Gastroesophageal sphincter (tissue), 3 donors: ENCODE data around the gene PLEKHG3.

Source experiments
- POLR2A ChIP-seq, 2 donors: fragments of 450-650 bp; IDR thresholded peaks; one replicate each; pipeline ENCODE4 v1.6.1; 2017; ENCODE audit warnings: antibody characterized with exemption in 2 of 2, mild to moderate bottlenecking in 2 of 2, moderate library complexity in 1 of 2
- TF ChIP-seq, protein P1 (sequence below), 4 experiments: fragments of 200-600 bp in 2 of 4; fragments of 450-650 bp in 2 of 4; sonication (generic) in 1 of 4; IDR thresholded peaks; one replicate each; pipeline ENCODE4 v1.5.1; 2017 to 2019; ENCODE audit warnings: antibody characterized with exemption in 4 of 4, mild to moderate bottlenecking in 2 of 4, moderate library complexity in 2 of 4

DNA sequence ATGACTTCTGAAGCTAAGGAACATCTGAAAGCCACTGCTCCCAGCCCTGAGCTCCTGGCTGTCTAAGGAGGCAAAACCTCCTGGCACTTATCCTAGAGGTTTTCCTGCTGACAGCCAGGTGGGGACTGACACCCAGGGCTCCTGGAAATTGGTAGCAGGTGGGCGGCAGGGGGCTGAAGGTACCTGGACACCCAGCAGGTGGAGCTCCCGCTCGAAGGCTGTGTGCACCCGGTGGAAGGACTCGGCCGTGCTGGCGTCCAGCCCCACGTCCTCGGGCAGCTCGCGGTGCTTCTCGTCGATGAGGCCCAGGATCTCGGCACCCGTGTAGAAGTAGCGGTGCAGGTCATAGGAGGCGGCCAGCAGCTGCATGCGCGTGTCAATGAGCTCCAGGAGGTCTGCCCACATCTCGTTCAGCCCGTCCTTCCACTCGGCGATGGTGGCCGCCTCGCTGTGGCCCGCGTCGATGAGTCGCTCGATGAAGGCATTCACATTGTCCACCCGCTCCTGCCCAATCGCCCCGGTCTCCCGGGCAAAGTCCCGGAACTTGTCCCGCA is 68.2 kb downstream of the PLEKHG3 start:
- TF ChIP-seq, protein P1, sequence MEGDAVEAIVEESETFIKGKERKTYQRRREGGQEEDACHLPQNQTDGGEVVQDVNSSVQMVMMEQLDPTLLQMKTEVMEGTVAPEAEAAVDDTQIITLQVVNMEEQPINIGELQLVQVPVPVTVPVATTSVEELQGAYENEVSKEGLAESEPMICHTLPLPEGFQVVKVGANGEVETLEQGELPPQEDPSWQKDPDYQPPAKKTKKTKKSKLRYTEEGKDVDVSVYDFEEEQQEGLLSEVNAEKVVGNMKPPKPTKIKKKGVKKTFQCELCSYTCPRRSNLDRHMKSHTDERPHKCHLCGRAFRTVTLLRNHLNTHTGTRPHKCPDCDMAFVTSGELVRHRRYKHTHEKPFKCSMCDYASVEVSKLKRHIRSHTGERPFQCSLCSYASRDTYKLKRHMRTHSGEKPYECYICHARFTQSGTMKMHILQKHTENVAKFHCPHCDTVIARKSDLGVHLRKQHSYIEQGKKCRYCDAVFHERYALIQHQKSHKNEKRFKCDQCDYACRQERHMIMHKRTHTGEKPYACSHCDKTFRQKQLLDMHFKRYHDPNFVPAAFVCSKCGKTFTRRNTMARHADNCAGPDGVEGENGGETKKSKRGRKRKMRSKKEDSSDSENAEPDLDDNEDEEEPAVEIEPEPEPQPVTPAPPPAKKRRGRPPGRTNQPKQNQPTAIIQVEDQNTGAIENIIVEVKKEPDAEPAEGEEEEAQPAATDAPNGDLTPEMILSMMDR (IDR thresholded peaks at IDR 0.05), result no peak
- no peak for TF ChIP-seq POLR2A (IDR thresholded peaks at IDR 0.05)
